Body of pancreas (tissue), 4 donors: ENCODE data around the gene C1orf87.

ENCODE experiments used
- POLR2A ChIP-seq, 3 donors: fragments of 450-650 bp; IDR thresholded peaks; one replicate each; pipeline ENCODE4 v1.6.1; 2016; ENCODE audit warnings: antibody characterized with exemption in 3 of 3, mild to moderate bottlenecking in 2 of 3
- TF ChIP-seq, protein P1 (sequence below), 7 experiments: fragments of 450-650 bp in 4 of 7; fragments of 200-600 bp in 3 of 7; sonication (generic) in 3 of 7; IDR thresholded peaks; one replicate each; pipeline ENCODE4 v1.5.1; 2016 to 2019; ENCODE audit warnings: antibody characterized with exemption in 7 of 7

DNA sequence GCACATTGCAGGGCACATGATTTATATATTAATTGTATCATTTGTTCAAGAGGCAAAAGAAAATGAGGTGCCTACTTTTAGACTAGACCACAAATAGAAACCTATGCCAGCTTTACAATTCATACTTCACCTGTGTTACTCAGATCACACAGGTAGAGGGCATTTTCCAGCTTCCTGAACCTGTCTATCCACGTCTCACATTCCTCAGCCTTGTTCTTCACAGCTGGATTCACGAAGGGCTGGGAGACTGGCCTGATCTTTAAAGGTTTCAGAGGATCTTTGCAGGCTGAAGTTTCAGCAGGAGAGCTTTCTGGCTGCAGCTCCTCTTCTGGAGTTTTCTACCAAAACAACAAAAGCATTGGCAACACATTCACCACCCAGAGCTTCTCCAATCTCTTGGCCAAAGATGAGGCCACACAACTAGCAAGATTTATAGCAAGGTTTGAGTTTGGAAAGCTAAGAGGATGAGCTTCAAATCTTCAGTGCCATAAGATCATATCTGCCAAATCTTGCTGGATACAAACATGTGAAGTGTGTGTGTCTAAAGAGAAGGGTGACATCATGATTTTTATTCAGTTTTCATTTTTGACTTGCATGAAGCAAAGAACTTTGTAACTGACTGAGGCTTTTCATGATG, 76.0 kb downstream of the C1orf87 start:
- TF ChIP-seq, protein P1, sequence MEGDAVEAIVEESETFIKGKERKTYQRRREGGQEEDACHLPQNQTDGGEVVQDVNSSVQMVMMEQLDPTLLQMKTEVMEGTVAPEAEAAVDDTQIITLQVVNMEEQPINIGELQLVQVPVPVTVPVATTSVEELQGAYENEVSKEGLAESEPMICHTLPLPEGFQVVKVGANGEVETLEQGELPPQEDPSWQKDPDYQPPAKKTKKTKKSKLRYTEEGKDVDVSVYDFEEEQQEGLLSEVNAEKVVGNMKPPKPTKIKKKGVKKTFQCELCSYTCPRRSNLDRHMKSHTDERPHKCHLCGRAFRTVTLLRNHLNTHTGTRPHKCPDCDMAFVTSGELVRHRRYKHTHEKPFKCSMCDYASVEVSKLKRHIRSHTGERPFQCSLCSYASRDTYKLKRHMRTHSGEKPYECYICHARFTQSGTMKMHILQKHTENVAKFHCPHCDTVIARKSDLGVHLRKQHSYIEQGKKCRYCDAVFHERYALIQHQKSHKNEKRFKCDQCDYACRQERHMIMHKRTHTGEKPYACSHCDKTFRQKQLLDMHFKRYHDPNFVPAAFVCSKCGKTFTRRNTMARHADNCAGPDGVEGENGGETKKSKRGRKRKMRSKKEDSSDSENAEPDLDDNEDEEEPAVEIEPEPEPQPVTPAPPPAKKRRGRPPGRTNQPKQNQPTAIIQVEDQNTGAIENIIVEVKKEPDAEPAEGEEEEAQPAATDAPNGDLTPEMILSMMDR (IDR thresholded peaks at IDR 0.05) = no peak
- TF ChIP-seq POLR2A (IDR thresholded peaks at IDR 0.05) = no peak
